Fibroblast of villous mesenchyme (primary cell): Measurements from ENCODE around the gene SLC6A1. TPM values are rescaled to one million over a fixed set of nuclear protein-coding genes. Genes with fewer than 3 reads are reported as not detected.

ENCODE experiments used
- DNase-seq: peaks from one replicate; pipeline ENCODE4 v3.0.0-alpha.2; 2010; ENCODE audit warnings: low read depth
- H3K4me3 ChIP-seq: 2 replicates; pipeline ENCODE4 v1.5.1; 2011; ENCODE audit warnings: low read depth, mild to moderate bottlenecking, low read length
- CTCF ChIP-seq: IDR thresholded peaks from 2 replicates; pipeline ENCODE4 v1.5.1; 2012; ENCODE audit warnings: low read depth, mild to moderate bottlenecking, low read length; ENCODE audit not compliant: insufficient read depth
- total RNA-seq: library from RNA; depleted of rRNA; stranded (reverse); fragments of >200 nt; gene quantifications from 2 replicates; pipeline ENCODE4 v1.2.3, GENCODE V29; 2012

Gene SLC6A1
- not detected in 2 replicates for total RNA-seq

GRCh38 chr3:10992017-10992942 is at the start of gene SLC6A1:
SLC6A1 (plus strand) TSS chr3:10992748; CDS start chr3:11017212, 24,464 bp downstream.
- H3K4me3 ChIP-seq: peak within 1 kb of the TSS; percentile 41
- peak; percentile 8 for TF ChIP-seq CTCF
- DNase-seq: no peak

- TF ChIP-seq CTCF: no peak
These were observed 47.7 kb upstream of the SLC6A1 start for GRCh38 chr3:10944866-10945265.

GRCh38 chr3:10945683-10946287 is 46.8 kb upstream of the SLC6A1 start:
- no peak overlapping the region for H3K4me3 ChIP-seq
- peak; percentile 45 for DNase-seq
- peak; percentile 84 for TF ChIP-seq CTCF

More at GRCh38 chr3:10944866-10945265, 47.7 kb upstream of the SLC6A1 start:
- H3K4me3 ChIP-seq: no peak overlapping the region
- no peak for DNase-seq

- no peak for DNase-seq
- no peak for TF ChIP-seq CTCF
These were observed 46.0 kb upstream of the SLC6A1 start for GRCh38 chr3:10946526-10946925.

GRCh38 chr3:10948326-10948725 is 44.2 kb upstream of the SLC6A1 start:
- no peak overlapping the region for H3K4me3 ChIP-seq
- no peak for TF ChIP-seq CTCF
- no peak for DNase-seq

More at GRCh38 chr3:10946526-10946925, 46.0 kb upstream of the SLC6A1 start:
- no peak overlapping the region for H3K4me3 ChIP-seq

- no peak overlapping the region for H3K4me3 ChIP-seq
- no peak for DNase-seq
- no peak for TF ChIP-seq CTCF
These were observed 43.4 kb upstream of the SLC6A1 start for GRCh38 chr3:10949197-10949596.
